ENCODE measurements around the gene CRYBG1. TPM values are rescaled to one million over a fixed set of nuclear protein-coding genes. Genes with fewer than 3 reads are reported as not detected.

CRYBG1 gene
- total and polyA plus RNA-seq, 2 donors (not counting 3 experiments of a cell fraction or from before 2014, with no cell fraction given) = 4.1 to 30.1 TPM

GRCh38 chr6:106511288-106512047 lies 151.0 kb downstream of the CRYBG1 start:
- H3K27me3 ChIP-seq (ENCODE audit: control insufficient read depth in 2 of 2, insufficient read depth in 2 of 2, low read length in 2 of 2) = peaks cover 29 to 42% of the 10 kb centered on the region in 2 experiments
- H3K4me2 ChIP-seq (ENCODE audit: insufficient read depth, low read length) = peak overlapping the region; percentile 84
- no peaks in the 10 kb centered on the region for H3K79me2 ChIP-seq (ENCODE audit: control insufficient read depth, insufficient read depth, low read length)
- H2AFZ ChIP-seq (ENCODE audit: low read depth, low read length) = peak overlapping the region; percentile 91
- no peaks in the 10 kb centered on the region for H3K9me1 ChIP-seq (replicated peaks; ENCODE audit: control insufficient read depth, extremely low read depth, insufficient read depth, low read length)
- H3K27ac ChIP-seq (ENCODE audit: insufficient read depth, low read depth, low read length) = no peak overlapping the region
- H3K4me1 ChIP-seq (ENCODE audit: control insufficient read depth, extremely low read depth, insufficient read depth, low read length) = peaks cover 33% of the 10 kb centered on the region
- intact Hi-C loops (cut with micrococcal nuclease) (loop anchor here (1.0 to 5.0 kb wide), 6 partner anchors 36 to 519 kb away; partner anchors contain the start of genes QRSL1 and RTN4IP1), dilution Hi-C loops (cut with MboI; ENCODE audit: extremely low pct_ligation_motif_present, low sequenced_read_pairs) (no loop called here)
- CTCF ChIA-PET = interaction anchor here (0.7 to 6.9 kb wide), 27 partner anchors 11 to 519 kb away, joined by 3 to 62 read pairs (median 5); no protein-coding TSS in a partner anchor
- peak overlapping the region; percentile 70 to 79 (median 78) for H3K4me3 ChIP-seq (replicated peaks in 1 of 3; ENCODE audit: insufficient read depth in 1 of 3, low read depth in 1 of 3, low read length in 3 of 3)
- H3K9ac ChIP-seq (replicated peaks; ENCODE audit: extremely low read depth, insufficient read depth, low read length) = peak overlapping the region; percentile 73
- no TSS peak for BruUV-seq (replicated peaks)
- FAIRE-seq (no peak), DNase-seq (ENCODE audit: low read depth, low spot score) (peak; percentile 26)
- no peaks in the 10 kb centered on the region for H3K9me3 ChIP-seq (replicated peaks; ENCODE audit: control insufficient read depth, insufficient read depth, low read length)
- no peaks in the 10 kb centered on the region for H3K36me3 ChIP-seq (ENCODE audit: control insufficient read depth in 2 of 2, extremely low read depth in 1 of 2, insufficient read depth in 2 of 2, low read length in 2 of 2)
- no peak for TF ChIP-seq CTCF (IDR thresholded peaks at IDR 0.05; ENCODE audit: extremely low read depth in 1 of 2, insufficient read depth in 1 of 2, low read depth in 1 of 2, low read length in 2 of 2)
- no peak for TF ChIP-seq POLR2A (IDR thresholded peaks at IDR 0.05; ENCODE audit: low read depth, low read length)
- no peak for TF ChIP-seq GATA2 (IDR thresholded peaks at IDR 0.05; ENCODE audit: insufficient read depth, insufficient read length, low read depth, low read length)
- TF ChIP-seq EZH2 (IDR thresholded peaks at IDR 0.05; ENCODE audit: borderline replicate concordance, low read depth, low read length, severe bottlenecking) = peak; percentile 3
- TF ChIP-seq JUN (IDR thresholded peaks at IDR 0.05; ENCODE audit: borderline replicate concordance, insufficient read depth, insufficient read length, low read depth) = no peak
- TF ChIP-seq FOS (IDR thresholded peaks at IDR 0.05; ENCODE audit: borderline replicate concordance, insufficient read depth, low read length) = no peak
- H4K20me1 ChIP-seq (replicated peaks; ENCODE audit: control insufficient read depth, extremely low read depth, insufficient read depth, low read length) = no peaks in the 10 kb centered on the region
- POLR2A ChIA-PET = no interaction called here
